ENCODE data around the gene FAM193A.
"Not testable (repeated sequence)": the region's sequence is repeated elsewhere in the genome, so short reads cannot be mapped to it uniquely, and the experiment has no call there.

Gene FAM193A

DNA sequence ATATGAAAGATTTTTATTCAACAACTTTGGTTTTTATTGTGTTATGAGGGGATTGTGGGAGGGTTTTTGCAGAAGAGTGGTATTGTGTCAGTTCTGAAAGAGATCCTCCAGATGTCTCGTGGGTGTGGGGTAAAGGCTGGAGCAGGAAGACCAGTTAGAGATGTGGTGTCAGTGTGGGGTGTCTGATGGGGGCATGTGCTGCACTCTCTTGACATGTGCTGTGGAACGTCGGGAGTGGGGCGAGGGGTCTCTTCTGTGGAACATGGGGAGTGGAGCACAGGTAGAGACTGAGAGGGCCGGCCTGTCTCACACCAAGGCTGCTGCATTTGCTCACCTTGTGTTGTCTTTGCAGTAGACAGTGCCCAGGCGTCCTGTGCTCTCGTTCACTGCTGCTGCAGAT, 37.6 kb downstream of the FAM193A start:
- DNase-seq (ENCODE audit: low spot score) = no peak

DNA sequence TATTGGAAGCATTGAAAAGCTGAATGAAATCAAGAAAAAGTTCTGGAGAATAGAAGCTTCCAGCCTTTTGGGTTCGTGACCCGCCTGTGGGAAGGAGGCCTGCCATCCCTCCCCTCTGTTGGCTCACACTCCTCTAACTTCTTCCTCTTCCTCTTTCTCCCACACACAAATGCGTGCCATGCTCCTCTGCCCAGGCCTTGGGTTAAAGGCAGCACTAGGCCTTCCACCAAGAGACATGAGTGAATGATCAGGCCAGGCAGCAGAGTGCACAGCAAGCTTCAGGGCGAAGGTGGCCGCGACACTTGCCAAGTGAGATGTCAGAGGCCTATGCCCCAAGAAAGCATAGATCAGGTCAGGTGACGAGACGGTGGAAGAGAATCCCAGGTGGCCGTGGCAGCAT, 38.4 kb downstream of the FAM193A start:
- no peak for DNase-seq (ENCODE audit: low spot score)

DNA sequence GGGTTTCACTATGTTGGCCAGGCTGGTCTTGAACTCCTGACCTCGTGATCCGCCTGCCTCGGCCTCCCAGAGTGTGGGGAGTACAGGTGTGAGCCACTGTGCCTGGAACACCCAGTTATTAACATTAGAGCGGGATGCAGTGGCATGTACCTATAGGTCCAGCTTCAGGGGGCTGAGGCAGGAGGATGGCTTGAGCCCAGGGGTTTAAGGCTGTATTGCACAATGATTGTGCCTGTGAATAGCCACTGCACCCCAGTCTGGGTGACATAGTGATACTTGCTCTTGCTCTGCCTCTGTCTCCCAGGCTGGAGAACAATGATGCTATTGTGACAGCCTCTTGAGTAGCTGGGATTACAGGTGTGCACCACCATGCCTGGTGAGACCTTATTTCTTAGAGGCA, 39.8 kb downstream of the FAM193A start:
- DNase-seq (ENCODE audit: low spot score) = no peak

DNA sequence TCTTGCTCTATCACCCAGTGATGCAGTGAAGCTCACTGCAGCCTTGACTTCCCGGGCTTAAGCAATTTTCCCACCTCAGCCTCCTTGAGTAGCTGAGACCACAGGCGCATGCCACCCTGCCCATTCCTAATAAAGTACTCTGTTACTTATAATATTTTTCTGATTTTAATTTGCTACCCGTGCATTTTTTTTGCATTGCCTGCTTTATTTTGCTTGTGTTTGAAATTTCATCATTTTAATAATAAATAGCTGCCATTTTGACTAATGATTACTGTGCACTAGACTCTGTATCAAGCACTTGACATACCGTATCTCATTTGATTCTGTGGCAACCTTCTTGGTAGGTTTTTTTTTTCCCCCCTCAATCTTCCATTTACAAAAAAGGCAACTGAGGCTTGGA, 41.7 kb downstream of the FAM193A start:
- DNase-seq (ENCODE audit: low spot score) = no peak

DNA sequence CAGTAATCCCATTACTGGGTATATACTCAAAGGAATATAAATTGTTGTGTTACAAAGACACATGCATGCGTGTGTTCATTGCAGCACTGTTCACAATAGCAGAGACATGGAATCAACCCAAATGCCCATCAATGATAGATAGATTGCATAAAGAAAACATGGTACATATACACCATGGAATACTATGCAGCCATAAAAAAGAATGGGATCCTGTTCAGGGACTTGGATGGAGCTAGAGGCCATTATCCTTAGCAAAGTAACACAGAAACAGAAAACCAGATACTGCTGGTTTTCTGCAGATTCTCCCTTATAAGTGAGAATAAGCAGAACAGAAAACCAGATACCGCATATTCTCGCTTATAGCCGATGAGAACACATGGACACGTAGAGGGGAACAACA, 43.5 kb downstream of the FAM193A start:
- DNase-seq (ENCODE audit: low spot score) = no peak

DNA sequence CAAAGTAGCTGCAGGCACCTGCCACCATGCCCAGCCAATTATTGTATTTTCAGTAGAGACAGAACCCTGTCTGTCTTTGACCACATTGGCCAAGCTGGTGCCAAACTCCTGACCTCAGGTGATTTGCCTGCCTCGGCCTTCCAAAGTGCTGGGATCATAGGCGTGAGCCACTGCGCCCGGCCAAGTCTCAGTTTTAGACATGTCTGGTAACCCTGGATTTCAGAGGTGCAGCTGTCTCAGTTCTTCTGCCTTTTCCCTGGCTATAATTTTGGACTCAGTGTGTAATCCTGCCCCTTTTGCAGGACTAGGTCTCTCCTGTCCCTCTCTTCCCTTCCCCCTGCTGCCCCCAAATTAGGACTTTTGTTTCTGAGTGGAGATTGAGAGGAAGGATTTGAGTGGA, 46.6 kb downstream of the FAM193A start:
- no peak for DNase-seq (ENCODE audit: low spot score)

DNA sequence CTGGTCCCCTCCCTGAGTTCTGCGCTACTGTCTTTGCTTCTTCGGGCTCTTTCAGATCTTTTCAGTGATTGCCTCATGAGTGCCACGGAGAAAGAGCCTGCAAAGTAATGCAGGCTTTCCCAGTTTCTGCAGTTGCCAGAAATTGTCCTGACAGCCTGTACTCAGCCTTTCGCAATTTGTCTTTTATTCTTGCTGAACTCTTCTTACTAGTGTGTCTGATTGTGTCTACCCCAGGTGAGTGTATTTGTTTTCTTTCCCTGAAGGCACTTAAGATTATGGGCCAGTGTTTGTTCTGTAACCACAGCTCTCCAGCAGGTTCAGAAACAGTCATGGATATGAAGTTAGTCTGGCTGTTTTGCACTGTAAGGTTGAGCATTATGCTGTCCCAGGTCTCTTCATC, 47.1 kb downstream of the FAM193A start:
- no peak for DNase-seq (ENCODE audit: low spot score)

DNA sequence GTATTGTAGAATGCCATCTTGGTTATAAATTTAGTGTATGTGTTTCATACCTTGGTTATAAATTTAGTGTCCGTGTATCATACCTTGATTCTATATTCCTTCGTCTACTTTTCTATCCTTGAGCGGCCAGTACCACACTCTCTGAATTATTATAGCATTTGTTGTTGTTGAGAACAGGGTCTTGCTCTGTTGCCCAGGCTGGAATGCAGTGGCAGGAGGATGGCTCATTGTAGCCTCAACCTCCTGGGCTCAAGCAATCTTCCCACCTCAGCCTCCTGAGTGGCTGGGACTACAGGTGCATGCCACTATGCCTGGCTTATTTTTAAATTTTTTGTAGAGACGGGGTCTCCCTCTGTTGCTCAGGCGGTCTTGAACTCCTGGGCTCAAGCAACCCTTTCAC, 50.1 kb downstream of the FAM193A start:
- no peak for DNase-seq (ENCODE audit: low spot score)

DNA sequence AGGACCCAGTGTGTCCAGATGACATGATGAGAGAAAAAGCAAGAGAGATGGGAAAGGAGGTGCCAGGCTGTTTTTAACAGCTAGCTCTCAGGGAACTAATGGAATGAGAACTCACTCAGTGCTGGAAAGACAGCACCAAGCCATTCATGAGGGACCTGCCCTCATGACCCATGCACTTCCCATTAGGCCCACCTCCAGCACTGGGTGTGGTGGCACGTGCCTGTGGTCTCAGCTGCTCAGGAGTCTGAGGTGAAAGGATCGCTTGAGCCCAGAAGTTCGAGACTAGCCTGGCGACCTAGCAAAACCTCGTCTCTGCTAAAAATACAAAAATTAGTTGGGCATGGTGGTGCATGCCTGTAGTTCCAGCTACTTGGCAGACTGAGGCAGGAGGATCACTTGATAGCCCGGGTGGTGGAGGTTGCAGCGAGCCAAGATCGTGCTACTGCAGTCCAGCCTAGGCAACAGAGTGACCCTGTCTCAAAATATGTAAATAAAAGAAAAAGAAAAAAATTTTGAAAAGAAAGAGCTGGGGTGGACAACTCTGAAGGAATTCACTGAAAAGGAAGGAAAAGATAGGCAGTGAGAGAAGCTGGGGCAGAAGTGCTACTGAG, 50.9 kb downstream of the FAM193A start:
- DNase-seq (ENCODE audit: low spot score) = no peak

DNA sequence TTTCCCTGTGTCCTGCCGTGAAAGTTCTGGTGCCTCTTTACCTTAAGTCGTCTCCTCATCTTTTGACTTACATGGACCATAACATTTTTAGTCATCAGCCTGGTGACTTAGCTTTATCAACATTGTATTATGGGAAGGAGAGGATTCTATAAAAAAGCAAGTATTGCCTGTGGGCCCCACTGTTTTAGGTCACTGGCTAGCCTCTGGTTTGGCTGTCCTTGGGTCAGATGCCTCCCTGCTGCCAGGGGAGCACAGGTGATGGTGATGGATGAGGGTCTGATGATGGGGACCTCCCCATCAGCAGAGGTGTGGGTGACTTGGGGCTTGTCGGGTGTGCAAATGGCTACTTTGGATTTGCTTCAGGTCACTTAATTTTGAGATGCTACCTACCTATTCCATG, 51.8 kb downstream of the FAM193A start:
- DNase-seq (ENCODE audit: low spot score) = no peak

DNA sequence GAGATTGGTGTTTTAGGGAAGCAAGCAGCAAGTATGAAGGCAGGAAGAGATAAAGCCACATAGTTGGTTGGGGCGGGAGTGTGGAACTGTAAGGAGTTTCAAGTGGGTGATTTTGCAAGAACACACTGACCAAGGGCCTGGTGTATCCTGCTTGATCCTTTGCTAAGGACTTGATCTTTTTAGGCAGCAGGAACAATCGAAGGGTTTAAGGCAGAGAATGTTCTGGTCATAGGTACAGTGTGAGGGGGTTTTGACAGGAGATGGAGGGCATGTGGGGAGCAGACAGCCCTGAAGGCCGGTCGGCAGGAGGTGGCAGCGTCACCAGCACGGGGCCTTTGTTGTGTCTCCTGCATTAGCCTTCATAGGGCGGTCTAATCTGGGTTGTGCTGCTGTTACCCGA, 54.7 kb downstream of the FAM193A start:
- DNase-seq (ENCODE audit: low spot score) = no peak

DNA sequence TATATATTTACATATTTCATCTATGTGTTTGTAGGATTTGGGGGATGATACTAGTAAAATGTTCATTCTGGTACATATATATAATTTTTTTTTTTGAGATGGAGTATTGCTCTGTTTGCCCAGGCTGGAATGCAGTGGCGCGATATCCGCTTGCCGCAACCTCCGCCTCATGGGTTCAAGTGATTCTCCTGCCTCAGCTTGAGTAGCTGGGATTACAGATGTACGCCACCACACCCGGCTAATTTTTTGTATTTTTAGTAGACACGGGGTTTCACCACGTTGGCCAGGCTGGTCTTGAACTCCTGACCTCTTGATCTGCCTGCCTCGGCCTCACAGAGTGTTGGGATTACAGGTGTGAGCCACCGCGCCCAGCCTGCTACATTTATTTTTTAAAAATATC, 55.6 kb downstream of the FAM193A start:
- not testable (repeated sequence) for DNase-seq (ENCODE audit: low spot score)

DNA sequence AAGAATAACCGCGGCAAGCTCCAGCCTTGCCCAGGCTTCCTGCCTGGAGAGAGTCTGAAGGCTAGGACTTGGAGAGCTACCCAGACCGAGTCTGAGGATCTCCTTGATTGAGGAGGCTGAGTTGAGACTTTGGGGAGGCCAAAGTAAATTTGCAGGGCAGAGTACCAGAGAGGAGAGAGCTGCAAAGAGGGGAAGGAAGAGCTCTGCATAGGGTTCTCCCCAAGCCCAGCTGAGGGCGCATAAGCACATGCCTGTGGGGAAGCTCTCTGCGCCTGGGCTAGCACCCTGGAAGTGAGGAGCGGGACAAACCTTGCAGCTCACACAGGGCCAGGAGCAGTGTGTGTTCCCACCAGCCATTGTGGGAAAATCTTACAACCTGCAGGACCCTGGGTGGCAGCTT, 56.1 kb downstream of the FAM193A start:
- DNase-seq (ENCODE audit: low spot score) = no peak

DNA sequence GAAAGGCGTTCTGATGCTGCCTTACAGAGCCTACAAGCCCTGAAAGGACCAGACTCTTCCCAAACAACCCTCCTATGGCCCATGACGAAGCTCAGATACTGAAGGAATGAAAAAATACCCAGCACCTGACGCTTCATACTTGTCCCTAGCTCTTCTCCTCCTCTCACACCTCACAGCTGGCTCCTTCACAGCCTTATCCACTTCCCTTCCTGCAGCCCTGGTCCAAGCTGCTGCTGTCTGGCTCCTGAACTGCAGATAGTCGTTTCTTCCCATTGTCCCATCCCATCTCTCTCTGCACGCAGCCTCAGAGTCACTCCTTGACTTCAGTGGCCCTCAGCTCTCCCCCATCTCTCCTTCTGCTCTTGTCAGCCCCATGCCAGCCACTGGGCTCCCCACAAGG, 56.6 kb downstream of the FAM193A start:
- no peak for DNase-seq (ENCODE audit: low spot score)

DNA sequence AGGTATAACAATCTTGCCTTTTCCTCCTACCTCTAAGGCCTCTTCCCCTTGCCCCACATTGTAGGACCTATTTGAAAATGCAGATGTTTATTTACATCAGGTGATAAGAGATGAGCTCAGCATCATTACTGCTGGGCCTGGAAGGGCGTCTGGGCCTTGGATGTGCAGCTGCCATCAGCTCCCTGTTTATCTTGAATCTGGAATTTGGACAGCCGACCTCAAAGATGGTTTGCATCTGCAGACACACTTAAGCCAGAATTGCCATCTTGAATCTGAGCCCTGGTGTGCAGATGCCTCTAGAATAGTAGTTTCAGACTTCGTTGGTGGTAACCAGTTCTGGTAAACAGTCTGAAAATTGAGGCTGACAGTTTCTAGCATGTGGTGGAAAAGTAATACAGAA, 59.0 kb downstream of the FAM193A start:
- DNase-seq (ENCODE audit: low spot score) = no peak

DNA sequence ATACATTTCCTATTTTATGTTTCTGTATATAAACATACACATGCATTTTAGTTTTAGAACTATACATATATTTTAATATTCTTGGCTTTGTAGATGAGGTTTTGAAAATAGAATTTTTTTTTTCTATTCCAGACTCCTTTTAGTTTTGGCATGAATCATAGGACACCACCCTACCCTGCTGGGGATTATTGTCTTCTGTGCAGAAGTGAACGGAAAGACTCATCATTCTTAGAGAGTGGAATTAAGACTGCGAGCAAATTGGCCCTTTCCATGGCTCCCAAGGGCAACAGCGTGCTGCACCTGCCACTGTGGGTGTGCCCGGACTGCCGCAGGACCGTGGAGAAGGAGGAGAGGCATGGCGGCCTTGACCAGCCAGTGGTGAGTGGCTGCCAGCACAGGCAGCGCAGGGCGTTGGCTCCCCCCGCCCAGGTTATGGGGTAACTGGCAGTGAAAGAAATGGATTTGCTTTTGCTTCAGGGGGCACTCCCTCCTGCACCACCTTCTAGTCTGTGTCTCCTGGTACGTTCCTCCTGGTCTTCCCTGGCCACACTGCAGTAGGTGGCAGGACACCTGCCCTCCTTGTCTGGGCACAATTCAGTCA, 59.6 kb downstream of the FAM193A start:
- no peak for DNase-seq (ENCODE audit: low spot score)

DNA sequence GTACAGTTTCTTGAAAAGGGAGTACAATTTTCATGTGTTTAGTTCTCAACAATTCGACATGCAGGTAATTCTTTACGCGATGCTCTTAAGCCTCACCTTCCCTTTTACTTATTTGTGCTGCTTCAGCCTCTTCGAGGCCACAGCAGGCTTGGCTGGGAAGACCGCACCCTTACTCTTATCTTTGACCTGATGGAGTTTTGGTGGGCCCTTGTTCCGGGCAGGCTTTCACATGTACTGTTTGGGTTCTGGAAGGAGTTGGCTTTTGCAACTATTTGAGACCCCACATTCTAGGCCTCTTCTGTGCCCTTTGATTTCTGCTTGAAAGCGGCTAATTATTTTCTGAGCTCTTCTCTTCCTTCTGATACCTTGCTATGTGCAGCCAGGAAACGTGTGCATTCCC, 60.2 kb downstream of the FAM193A start:
- DNase-seq (ENCODE audit: low spot score) = no peak

DNA sequence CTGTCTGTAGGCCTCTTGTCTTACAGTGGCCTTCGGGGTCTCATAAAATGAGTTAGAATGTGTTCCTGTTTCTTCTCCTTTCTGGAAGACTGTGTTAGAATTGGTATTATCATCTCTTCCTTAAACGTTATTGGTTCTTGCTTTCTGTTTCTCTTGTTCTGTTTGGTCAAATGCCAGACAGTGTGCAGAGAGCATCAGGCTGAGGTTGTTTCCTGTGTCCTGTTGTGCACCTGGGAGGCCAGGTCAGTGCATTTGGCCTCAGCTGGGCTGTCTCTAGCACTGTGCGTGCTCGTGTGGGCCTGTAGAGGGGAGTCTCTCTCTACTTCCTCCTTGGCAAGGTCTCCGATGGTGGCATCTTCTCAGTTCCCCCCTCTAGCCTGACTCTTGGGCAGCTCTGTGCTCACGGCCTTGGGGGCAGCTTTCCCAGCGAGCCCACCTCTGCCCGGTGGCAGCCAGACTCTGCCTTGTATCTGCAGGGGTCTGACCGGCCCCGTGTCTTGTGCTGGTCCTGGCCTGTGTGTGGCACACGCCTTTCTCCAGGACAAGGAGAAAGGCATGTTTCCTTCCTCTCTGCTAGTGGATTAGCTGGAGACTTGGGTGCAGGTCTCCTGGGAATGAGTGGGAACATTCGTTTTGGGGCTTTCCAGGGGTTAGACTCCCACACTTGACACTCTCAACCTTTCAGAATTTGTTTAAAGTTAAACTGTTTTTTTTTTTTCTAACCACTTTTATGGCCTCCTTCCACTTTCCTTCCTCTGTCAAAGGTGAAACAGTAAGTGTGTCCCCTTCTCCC, 62.3 kb downstream of the FAM193A start:
- DNase-seq (ENCODE audit: low spot score) = peak; percentile 72

DNA sequence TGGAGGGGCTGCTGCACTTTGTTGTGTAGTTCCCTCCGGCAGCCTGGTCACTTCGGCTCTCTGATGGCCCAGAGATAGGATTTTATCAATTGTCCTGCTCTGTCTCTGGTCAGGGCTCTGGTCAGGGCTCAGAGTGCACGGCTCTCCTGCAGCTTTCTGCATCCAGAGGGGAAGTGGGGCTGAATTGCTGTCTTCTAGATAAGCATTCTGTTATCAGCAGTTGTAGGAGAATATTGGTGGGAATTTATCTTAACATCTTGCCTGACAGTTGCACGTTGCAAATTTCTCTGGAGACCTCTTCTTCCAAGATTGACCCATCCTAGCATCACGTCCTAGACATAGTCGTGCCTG, 62.8 kb downstream of the FAM193A start:
- no peak for DNase-seq (ENCODE audit: low spot score)

DNA sequence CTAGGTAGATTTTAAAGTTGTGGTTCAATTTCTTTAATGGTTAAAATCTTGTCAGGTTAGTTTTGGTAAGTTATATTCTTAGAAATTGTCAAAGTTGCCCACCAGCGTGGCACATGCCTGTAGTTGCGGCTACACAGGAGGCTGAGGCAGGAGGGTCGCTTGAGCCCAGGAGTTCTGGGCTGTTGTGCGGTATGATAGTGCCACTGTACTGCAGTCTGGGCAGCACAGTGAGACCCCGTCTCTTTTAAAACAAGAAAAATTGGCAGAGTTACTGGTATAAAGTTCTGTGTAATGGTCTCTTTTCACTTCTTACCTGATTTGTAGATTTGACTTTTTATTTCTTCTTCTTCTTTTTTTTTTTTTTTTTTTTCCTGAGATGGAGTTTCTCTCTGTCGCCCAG, 64.4 kb downstream of the FAM193A start:
- DNase-seq (ENCODE audit: low spot score) = no peak

DNA sequence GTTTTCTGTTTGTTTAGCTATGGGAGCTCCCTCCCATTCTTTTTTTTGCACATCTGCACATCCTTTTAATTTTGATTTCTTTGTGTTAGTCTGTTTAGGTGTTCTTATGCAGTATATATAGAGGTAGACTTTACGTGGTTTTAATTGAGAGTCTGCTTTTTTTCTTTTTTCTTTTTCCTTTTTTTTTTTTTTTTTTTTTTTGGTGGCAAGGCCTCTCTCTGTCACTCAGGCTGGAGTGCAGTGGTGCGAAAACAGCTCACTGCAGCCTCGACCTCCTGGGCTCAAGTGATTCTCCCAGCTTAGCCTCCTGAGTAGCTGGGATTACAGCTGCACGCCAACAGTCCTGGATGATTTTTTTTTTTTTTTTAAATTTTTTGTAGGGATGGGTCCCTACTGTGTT, 68.2 kb downstream of the FAM193A start:
- DNase-seq (ENCODE audit: low spot score) = no peak

DNA sequence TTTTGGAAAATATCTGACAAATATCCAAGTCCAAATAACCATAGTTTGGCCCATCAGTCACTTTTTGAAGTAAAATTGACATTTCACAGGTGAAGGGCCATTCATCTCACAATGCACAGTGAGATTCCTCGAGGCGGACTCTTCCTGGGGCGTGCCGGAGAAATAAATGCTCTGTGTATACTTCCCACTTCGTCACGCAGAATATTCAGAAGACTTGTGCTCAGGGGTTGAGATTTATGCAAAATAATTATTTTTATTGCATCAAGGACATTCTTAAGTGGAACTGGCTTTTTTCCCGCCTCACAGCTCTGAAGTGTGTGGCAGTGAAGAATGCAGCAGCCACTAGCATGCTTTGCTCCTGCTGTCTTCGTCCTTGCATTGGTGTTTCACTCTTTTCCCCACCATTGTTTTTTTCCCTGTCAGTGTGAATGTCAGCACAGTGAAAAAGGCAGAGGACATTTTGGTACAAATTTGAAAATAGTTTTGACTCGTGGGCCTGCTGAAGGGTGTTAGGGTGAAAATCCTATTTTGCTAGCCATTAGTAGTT, 70.6 kb downstream of the FAM193A start:
- DNase-seq (ENCODE audit: low spot score) = no peak

DNA sequence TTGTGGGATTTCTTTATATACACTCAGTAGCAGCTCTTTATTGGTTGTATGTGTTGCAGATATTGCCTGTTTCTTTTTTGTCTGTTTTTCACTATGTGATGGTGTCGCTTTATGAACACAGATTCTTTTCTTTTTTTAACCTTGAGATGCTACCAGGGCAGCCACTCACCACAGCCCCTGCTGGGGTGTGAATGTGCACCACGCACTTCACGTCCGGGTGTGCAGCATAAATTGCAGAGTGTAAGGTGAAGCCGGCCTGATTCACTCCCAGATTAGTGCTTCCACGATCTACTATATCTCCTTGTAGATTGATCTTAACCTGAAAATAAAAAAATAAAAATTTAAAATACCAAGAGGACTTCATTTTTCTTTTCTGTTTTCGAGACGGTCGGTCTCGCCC, 71.4 kb downstream of the FAM193A start:
- DNase-seq (ENCODE audit: low spot score) = no peak

DNA sequence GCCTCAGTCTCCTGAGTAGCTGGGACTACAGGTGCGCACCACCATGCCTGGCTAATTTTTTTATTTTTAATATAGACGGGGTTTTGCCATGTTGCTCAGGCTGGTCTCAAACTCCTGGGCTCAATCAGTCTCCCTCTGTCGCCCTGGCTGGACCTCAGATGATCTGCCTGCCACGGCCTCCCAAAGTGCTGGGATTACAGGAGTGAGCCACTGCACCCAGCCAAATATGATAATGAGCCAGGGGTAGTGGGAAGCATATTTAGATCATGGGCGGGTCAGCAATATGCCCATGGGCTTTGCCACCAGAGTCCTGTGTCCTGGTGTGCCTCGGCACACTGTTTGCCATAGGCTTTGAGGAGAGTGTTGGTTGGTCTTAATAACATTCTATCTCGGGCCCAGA, 71.8 kb downstream of the FAM193A start:
- DNase-seq (ENCODE audit: low spot score) = no peak
